ENCODE data around the gene RBM42.
"Not testable (repeated sequence)": the region's sequence is repeated elsewhere in the genome, so short reads cannot be mapped to it uniquely, and the experiment has no call there.

Gene RBM42

DNA sequence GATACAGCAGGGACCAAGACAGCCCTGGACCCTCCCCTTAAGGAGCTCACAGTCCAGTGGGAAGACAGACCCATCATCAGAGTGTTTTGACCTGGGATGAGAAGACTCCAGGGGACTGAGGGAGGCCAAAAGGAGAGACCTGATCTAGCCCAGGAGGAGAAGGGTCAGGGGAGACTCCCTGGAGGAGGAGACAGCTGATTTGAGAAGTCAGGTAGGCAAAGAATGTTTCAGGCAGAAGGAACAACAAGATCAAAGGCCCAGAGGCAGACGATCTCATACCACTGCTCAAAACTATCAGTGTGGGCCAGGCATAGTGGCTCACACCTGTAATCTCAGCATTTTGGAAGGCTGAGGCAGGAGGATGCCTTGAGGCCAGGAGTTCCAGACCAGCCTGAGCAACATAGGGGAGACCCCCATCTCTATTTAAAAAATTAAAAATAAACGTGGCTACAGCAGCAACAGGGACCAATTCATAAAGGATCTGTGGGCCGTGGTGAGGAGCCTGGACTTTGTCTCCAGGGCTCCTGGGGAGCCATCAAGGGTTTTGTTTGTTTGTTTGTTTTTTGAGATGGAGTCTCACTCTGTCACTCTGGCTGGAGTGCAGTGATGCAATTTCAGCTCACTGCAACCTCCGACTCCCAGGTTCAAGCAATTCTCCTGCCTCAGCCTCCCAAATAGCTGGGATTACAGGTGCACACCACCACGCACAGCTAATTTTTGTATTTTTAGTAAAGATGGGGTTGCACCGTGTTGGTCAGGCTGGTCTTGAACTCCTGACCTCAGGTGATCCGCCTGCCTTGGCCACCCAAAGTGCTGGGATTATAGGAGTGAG lies 17.1 kb downstream of the RBM42 start:
- H3K27ac ChIP-seq, result no peak overlapping the region
- no peak for DNase-seq (ENCODE audit: low read depth, low spot score)

DNA sequence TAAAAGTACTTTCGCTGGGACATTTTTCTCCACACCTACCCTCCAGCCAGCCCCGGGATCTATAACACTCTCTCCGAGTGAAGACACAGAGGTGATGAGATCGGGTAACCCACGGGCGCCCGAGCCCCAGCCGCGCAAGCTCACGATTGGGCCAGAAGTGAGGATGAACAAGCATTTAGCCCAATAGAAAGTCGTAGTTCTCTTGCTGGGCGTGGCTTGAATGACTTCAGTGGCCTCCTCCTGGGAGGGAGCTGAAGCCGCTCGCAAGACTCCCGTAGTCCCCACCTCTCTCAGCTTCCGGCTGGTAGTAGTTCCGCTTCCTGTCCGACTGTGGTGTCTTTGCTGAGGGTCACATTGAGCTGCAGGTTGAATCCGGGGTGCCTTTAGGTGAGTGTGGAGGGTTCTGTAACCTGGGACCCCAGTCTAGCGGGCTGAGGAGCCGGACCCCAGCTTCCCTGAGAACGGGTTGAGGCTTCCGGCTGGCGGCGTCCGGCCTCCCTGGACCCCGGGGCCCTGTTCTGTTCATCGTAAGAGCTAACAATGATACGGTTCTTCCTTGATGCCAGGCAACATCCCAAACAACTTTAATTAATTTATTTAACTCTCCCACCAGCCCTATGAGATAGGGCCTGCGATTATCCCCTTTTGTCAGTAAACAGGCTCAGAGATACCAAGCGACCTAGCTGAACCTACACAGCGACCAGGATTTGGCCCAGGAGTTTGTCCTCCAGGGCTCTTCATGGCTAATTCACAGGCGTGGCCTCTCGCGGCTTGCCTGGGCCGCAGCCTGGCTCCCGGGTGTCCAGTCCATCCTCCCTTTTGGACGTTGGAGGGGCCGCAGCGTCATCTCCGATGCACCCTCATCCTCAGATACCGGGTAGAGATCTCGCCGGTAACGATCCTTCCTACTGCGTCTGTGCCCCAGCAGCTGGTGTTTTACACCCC lies 19.5 kb downstream of the RBM42 start, which contains the start of gene COX6B1:
TSS of gene COX6B1 (plus strand) at position 307 of the 945 bp plus-strand sequence. CDS start 2,921 bp downstream, outside the sequence.
- peak within 1 kb of the TSS; percentile 45 for H3K27ac ChIP-seq
- peak; percentile 84 for DNase-seq (ENCODE audit: low read depth, low spot score)

DNA sequence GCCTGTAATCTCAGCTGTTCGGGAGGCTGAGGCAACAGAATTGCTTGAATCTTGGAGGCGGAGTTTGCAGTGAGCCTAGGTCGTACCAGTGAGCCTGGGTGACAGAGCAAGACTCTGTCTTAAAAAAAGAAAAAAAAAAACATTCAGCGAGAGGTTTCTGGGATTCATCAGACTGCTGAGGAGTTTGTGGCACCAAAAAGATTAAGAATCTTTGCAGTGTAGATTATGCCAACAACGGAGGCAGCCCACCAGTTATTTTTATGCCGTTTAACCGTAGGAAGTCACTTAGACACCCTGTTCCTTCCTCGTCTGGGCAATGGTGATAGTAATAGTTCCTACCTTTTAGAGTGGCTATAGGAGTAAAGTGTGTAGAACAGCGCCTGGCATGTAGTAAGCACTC lies 21.7 kb downstream of the RBM42 start:
- DNase-seq (ENCODE audit: low read depth, low spot score), result no peak
- H3K27ac ChIP-seq, result no peak overlapping the region

DNA sequence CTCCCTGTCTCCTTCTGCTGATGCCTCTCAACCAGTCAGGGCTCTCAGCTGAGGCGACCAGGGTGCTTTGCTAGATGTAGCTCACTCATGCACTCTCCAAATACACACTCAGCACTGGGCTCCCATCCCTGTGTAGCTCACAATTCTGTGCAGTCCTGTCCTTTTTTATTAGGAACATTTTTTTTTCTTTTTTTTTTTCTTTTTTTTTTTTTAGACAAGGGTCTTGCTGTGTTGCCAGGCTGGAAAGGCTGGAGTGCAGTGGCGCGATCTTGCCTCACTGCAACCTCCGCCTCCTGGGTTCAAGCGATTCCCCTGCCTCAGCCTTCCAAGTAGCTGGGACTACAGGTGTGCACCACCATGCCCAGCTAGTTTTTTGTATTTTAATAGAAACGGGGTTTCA lies 26.0 kb downstream of the RBM42 start:
- not testable (repeated sequence) for DNase-seq (ENCODE audit: low read depth, low spot score)

DNA sequence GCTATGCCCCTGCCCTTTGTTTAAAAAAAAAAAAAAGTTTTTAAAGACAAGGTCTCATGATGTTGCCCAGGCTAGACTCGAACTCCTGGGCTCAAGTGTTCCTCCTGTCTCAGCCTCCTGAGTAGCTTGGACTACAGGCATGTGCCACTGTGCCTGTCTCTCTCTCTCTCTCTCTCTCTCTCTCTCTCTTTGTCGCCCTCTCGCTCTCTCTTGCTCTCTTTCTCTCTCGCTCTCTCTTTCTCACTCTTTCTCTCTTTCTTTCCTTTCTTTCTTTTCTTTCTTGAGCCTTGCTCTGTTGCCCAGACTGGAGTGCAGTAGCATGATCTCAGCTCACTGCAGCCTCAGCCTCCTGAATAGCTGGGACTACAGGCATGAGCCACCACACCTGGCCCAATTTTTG lies 26.8 kb downstream of the RBM42 start:
- H3K27ac ChIP-seq, result no peak overlapping the region
- no peak for DNase-seq (ENCODE audit: low read depth, low spot score)

More for the DNA sequence above, 26.0 kb downstream of the RBM42 start:
- not testable (repeated sequence) for H3K27ac ChIP-seq

DNA sequence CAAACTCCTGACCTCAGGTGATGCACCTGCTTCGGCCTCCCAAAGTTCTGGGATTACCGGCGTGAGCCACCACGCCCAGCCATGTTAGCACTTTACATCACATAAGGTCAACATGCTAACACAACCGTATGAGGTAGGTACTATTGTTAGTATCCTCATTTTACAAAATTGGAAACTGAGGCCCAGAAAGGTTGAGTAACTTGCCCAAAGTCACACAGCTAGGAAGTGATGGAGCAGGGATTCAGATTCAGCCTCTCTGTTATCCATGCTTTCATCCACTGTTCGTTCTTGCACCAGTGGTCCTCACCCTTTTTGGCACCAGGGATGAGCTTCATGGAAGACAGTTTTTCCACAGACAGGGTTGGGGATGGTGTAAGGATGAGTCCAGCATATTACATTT lies 27.9 kb downstream of the RBM42 start:
- DNase-seq (ENCODE audit: low read depth, low spot score), result no peak

DNA sequence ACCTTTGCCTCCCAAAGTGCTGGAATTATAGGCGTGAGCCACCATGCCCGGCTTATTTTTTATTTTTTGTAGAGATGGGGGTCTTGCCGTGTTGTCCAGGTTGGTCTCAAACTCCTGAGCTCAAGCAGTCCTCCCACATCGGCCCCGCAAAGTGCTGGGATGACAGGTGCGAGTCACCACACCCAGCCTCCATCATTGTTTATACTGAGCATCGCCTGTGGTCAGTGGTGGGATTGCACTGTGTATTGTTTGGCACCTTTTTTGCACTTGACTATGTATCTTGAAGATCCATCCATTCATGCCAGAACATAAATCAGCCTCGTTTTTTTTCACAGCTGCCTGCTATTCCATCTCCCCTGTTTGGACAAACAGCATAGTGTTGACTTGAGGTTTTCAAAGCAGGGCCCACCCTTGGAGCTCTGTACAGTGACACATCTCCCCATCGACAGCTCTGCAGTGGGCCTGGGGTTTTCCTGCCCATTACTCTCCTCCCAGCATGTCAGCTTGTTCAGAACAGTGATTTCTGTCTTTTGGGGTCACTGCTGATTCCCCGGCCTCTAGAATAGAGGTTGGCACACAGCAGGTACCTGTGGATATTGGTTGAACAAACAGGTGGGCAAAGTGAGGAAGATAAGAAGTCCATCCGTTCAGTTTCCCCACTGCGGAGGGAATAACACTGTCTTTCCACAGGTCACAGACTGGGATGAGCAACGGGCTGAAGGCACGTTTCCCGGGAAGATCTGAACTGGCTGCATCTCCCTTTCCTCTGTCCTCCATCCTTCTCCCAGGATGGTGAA lies 29.3 kb downstream of the RBM42 start:
- no peak overlapping the region for H3K27ac ChIP-seq
- no peak for DNase-seq (ENCODE audit: low read depth, low spot score)

More for the DNA sequence above, 27.9 kb downstream of the RBM42 start:
- H3K27ac ChIP-seq, result no peak overlapping the region

DNA sequence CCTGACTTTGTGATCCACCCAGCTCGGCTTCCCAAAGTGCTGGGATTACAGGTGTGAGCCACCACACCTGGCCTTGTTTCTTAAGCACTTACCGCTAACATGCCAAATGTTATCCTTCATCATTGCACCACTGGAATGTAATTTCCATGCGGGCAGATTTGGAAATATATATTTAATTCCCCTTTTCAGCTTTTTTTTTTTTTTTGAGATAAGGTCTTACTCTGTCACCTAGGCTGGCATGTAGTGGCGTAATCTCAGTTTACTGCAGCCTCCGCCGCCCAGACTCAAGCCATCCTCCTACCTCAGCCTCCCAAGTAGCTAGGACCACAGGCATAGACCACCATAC lies 33.1 kb downstream of the RBM42 start:
- DNase-seq (ENCODE audit: low read depth, low spot score), result no peak
- H3K27ac ChIP-seq, result no peak overlapping the region

DNA sequence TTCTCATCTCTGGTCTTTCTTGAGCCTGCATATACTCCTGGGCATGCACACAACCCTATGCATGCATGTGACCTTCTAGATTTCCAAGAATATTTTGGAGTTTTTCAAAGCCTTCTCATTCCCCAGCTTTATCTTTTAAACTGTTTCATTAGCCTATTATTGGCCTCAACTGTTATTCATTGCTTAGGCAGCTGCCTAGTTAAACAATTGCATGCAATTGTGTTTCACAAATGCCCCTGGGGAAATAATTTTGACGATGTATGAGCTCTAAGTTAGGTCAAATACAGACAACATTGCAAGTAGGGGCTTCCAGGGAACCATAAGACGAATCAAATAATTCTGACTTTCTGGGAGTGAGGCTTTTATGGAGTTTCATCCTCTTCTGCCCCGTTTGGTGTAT lies 35.1 kb downstream of the RBM42 start:
- no peak for DNase-seq (ENCODE audit: low read depth, low spot score)
- no peak overlapping the region for H3K27ac ChIP-seq

DNA sequence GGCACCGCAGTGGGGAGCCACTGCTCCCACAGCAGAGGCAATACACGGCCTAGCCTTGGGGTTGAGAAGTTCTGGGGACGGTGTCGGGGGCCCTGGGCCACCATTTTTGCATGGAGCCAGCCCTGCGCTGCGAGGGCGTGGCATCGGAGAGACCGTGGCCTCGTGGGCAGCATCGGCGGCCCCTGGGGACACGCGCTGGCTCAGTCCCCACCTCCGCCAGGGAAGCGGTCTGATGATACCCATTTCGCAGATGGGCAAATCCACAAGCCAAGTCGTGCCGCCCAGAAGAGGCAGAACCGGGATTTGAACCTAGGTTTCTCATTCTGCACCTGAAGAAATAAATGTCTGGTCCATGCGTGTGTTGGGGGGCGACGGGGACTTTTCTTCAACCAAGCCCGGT lies 36.3 kb downstream of the RBM42 start:
- no peak for DNase-seq (ENCODE audit: low read depth, low spot score)
- no peak overlapping the region for H3K27ac ChIP-seq

DNA sequence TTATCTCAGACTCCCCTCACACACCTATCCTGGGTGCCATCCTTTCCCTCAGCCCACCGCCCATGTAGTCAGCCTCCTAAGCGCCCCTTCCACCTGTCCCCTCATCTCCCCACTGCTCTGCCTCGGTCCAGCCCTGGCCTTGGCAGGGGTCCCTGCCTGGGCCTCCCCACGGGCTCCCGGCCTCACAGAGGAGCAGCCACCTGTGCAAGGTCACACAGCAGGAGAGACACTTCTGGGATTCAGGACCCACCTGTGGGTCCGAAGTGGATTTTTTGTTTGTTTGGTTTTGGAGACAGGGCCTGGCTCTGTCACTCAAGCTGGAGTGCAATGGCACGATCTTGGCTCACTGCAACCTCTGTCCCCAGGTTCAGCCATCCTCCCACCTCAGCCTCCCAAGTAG lies 36.8 kb downstream of the RBM42 start:
- H3K27ac ChIP-seq, result no peak overlapping the region
- no peak for DNase-seq (ENCODE audit: low read depth, low spot score)

DNA sequence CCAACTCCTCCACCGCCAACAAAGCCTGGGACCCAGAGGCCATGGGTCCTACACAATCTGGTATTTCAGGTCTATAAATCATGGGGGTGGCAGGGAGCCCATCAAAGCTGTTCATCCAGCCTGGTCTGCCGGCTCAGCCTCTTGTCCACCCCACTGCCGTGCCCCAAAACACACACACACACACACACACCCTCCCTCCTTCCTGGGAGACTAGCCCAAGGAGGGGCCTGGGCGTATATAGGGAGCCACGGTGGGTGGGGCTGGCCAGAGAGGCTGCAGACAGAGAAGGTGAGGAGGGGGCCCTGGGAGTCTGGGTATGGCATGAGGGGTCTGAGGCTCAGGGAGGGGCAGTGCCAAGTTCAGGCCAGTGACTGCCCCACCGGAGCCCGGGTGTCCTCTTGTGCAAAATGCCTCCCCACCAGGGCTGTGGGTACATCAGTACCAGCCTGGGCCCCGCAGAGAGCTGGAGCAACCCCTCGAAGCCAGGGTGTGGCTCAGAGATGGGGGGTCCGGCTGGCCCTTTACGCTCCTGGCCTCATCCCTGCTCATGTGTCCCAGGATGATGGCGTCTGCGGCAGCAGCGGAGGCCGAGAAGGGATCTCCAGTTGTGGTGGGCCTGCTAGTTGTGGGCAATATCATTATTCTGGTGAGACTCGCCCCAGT lies 37.5 kb downstream of the RBM42 start, which contains the start of gene UPK1A:
TSS of gene UPK1A (plus strand) at position 267 of the 663 bp plus-strand sequence. CDS start at position 563, 296 bp downstream.
- H3K27ac ChIP-seq, result no peak within 1 kb of the TSS
- DNase-seq (ENCODE audit: low read depth, low spot score), result no peak

DNA sequence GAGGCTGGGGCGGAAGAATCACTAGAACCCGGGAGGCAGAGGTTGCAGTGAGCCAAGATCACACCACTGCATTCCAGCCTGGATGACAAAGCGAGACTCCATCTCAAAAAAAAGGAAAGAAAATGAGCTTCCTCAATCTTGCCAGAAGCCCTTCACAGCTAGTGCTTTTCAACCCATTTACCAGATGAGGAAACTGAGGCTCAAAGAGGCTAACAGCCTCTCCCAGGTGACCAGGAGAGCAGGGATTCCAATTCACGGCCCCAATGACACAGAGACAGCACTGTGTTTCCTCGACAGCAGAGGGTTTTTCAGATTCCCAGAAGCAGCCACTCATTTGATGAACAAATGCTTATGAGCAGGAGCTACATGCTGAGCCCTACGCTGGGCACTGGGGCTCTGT lies 40.7 kb downstream of the RBM42 start:
- no peak for DNase-seq (ENCODE audit: low read depth, low spot score)
- no peak overlapping the region for H3K27ac ChIP-seq

DNA sequence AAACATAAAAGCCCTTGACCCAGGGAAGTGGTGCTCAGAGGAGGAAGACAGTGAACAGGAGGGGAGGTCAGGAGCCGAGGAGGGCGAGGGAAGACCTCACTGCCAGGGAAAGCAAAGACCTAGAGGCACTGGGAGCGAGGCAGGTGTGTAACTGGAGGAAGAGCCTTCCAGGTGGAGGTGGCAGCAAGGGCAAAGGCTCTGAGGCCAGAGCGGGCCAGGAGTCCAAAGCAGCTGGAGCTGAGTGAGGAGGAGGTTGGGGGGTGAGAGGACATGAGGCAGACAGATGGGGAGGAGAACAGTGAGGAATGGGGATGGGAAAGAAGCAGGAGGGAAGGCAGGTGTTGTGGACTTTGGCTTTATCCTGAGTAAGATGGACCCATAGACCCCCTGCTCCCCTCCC lies 41.1 kb downstream of the RBM42 start:
- DNase-seq (ENCODE audit: low read depth, low spot score), result no peak
- H3K27ac ChIP-seq, result no peak overlapping the region

DNA sequence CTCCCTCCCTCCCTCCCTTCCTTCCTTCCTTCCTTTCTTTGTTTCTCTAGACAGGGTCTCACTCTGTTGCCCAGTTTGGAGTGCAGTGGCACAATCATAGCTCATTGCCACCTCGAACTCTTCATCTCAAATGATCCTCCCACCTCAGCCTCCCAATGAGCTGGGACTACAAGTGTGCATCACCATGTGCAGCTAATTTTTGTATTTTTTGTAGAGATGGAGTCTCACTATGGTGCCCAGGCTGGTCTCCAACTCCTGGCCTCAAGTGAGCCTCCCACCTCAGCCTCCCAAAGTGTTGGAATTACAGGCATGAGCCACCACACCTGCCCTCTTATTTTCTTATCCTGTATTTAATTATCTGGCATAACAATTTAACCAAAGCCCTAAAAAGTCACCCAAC lies 41.9 kb downstream of the RBM42 start:
- H3K27ac ChIP-seq, result no peak overlapping the region
- no peak for DNase-seq (ENCODE audit: low read depth, low spot score)

DNA sequence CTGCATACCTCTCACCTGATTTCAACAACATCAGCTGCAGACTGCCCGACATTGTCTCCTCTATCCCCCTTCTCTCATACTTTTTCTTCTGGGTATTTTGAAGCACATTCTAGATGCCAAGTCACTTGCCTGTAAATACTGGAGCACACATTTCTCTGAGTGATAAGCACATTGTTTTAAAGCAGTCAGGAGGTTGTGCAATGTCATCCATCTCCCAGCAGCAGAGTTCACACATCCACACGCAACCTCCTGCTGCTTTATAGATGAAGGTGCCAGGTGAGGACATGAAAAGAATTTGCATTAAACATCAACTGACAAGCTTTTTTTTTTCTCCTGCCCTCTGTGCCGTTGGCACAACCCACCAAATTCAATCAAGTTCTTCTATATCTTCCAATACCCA lies 43.0 kb downstream of the RBM42 start:
- DNase-seq (ENCODE audit: low read depth, low spot score), result no peak

DNA sequence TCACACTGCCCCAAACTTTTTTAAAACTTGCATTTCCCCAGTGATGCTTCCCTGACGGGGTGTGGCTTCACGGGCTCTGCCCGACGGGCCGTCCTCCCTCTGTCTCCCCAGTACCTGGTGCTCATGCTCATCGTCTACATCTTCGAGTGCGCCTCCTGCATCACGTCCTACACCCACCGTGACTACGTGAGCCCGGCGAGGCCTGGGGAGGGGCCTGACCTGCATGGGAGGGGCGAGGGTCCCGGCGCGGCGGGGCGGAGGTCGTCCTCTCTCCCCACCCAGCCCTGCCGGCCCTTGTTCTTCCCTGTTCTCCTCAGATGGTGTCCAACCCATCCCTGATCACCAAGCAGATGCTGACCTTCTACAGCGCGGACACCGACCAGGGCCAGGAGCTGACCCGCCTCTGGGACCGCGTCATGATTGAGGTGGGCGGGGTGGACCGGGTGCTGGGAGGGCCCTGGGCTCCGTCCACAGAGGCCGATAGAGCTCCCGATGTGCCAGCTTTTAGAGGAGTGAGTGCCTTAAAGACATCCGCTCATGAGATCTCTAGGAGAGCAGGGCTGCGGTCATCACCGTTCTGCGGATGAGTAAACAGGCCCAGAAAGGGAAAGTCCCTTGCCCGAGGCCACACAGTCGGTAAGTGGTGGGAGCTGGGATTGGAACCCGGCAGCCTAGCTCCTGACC lies 44.4 kb downstream of the RBM42 start:
- DNase-seq (ENCODE audit: low read depth, low spot score), result no peak

More for the DNA sequence above, 43.0 kb downstream of the RBM42 start:
- no peak overlapping the region for H3K27ac ChIP-seq

DNA sequence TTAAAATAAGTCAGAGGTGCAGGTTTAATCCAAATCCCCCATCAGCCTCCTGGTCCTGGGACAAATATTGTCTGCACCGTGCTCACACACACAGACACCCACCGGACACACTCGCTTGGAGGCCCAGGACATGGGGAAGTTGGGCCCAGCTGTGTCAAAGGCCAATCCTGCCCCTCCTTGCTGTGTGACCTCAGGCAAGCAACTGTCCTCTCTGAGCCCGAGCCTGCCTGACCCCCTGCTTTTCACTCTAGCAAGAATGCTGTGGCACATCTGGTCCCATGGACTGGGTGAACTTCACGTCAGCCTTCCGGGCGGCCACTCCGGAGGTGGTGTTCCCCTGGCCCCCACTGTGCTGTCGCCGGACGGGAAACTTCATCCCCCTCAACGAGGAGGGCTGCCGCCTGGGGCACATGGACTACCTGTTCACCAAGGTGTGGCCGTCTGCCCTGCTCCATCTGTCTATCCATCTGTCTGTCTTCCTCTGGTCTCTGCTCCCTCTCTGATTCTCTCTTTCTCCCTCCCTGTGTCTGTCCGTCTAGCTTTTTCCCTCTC lies 46.8 kb downstream of the RBM42 start:
- no peak overlapping the region for H3K27ac ChIP-seq
- no peak for DNase-seq (ENCODE audit: low read depth, low spot score)

More for the DNA sequence above, 44.4 kb downstream of the RBM42 start:
- no peak overlapping the region for H3K27ac ChIP-seq

Data from epithelial cell of prostate (primary cell).